Effector CD8-positive, alpha-beta T cell (primary cell): Measurements from ENCODE around the gene PALS2.

ENCODE experiments used
- DNase-seq: peaks from one replicate; lab custom pipeline; 2025; lab: John Stamatoyannopoulos, UW
- total RNA-seq, 4 experiments: gene quantifications; one replicate each; lab custom pipeline; 2026; lab: John Stamatoyannopoulos, UW

Gene PALS2
- 22.3 to 82.9 (median 59.7) reads per million in 4 experiments for total RNA-seq

- peak; percentile 73 for DNase-seq
Measured at GRCh38 chr7:24572997-24573553, at the start of gene PALS2. Gene PALS2, plus strand, starts transcription at chr7:24573452. Its CDS starts 50,216 bp downstream, at chr7:24623668.

- no peak for DNase-seq
Measured at GRCh38 chr7:24531255-24531654, 42.0 kb upstream of the PALS2 start.

GRCh38 chr7:24536682-24537081 lies 36.6 kb upstream of the PALS2 start:
- DNase-seq = no peak

- DNase-seq = no peak
Measured at GRCh38 chr7:24540956-24541355, 32.3 kb upstream of the PALS2 start.

GRCh38 chr7:24545215-24545614 lies 28.0 kb upstream of the PALS2 start:
- no peak for DNase-seq

- no peak for DNase-seq
Measured at GRCh38 chr7:24548390-24548789, 24.9 kb upstream of the PALS2 start.

- DNase-seq = no peak
Measured at GRCh38 chr7:24549991-24550390, 23.3 kb upstream of the PALS2 start.

GRCh38 chr7:24555184-24555583 lies 18.1 kb upstream of the PALS2 start:
- DNase-seq = no peak

GRCh38 chr7:24555719-24556118 lies 17.5 kb upstream of the PALS2 start:
- DNase-seq = no peak

- DNase-seq = no peak
Measured at GRCh38 chr7:24560772-24561171, 12.5 kb upstream of the PALS2 start.

- DNase-seq = no peak
Measured at GRCh38 chr7:24566274-24566673, 7.0 kb upstream of the PALS2 start.

GRCh38 chr7:24570983-24571382 lies 2.3 kb upstream of the PALS2 start:
- no peak for DNase-seq

- DNase-seq = no peak
Measured at GRCh38 chr7:24572016-24572392, 1.2 kb upstream of the PALS2 start.

- peak; percentile 14 for DNase-seq
Measured at GRCh38 chr7:24572393-24572996, 757 bp upstream of the PALS2 start.

- peak; percentile 22 for DNase-seq
Measured at GRCh38 chr7:24573554-24574338, 494 bp downstream of the PALS2 start.

- DNase-seq = no peak
Measured at GRCh38 chr7:24574386-24574785, 1.1 kb downstream of the PALS2 start.

GRCh38 chr7:24574950-24575349 lies 1.7 kb downstream of the PALS2 start:
- no peak for DNase-seq

GRCh38 chr7:24576171-24577025 lies 3.1 kb downstream of the PALS2 start:
- DNase-seq = no peak

- DNase-seq = no peak
Measured at GRCh38 chr7:24578052-24578451, 4.8 kb downstream of the PALS2 start.

GRCh38 chr7:24580283-24580946 lies 7.2 kb downstream of the PALS2 start:
- no peak for DNase-seq

GRCh38 chr7:24582166-24582565 lies 8.9 kb downstream of the PALS2 start:
- DNase-seq = no peak

- peak; percentile 57 for DNase-seq
Measured at GRCh38 chr7:24587853-24588252, 14.6 kb downstream of the PALS2 start.
